H1 (cell line): Measurements from ENCODE around the gene CD46. TPM values are rescaled to one million over a fixed set of nuclear protein-coding genes. Genes with fewer than 3 reads are reported as not detected.
A peak's percentile ranks its signal among the peaks of the same experiment; 100 is the strongest.
"Not testable (repeated sequence)": the region's sequence is repeated elsewhere in the genome, so short reads cannot be mapped to it uniquely, and the experiment has no call there.

ENCODE experiments used
- CTCF ChIA-PET: fragments of 300-600 bp; sonication (Branson Sonifier 250); formaldehyde crosslinking; loops from one replicate; lab custom pipeline; 2021; ENCODE audit not compliant: partially characterized antibody; lab: Charles Lee
- POLR2A ChIA-PET: fragments of 300-600 bp; sonication (Branson Sonifier 250); formaldehyde crosslinking; loops from one replicate; lab custom pipeline; 2021; ENCODE audit warnings: inconsistent platforms; ENCODE audit not compliant: partially characterized antibody; lab: Charles Lee
- DNase-seq, 2 experiments: peaks; one replicate each; pipeline versions ENCODE4 v3.0.0 to v3.0.0-alpha.2; 2010 to 2022; ENCODE audit warnings: low spot score in 2 of 2, low read depth in 1 of 2, mixed read lengths in 1 of 2
- FAIRE-seq: peaks from 2 replicates; lab custom pipeline; 2011; peaks lifted over from hg19 to GRCh38; lab: Jason Lieb, UNC
- H2AFZ ChIP-seq: 2 replicates; pipeline ENCODE4 v1.8.1; 2012; ENCODE audit warnings: low read length, inconsistent platforms
- H2AK5ac ChIP-seq: 2 replicates; pipeline ENCODE4 v1.6.1; 2013; ENCODE audit warnings: low read depth, low read length
- H2BK120ac ChIP-seq: replicated peaks from 2 replicates; pipeline ENCODE3; 2013; ENCODE audit warnings: low read depth, low read length, inconsistent platforms
- H2BK12ac ChIP-seq: 2 replicates; pipeline ENCODE4 v1.6.1; 2013; ENCODE audit warnings: low read depth, low read length
- H2BK15ac ChIP-seq: 2 replicates; pipeline ENCODE4 v1.6.1; 2013; ENCODE audit warnings: low read length
- H2BK20ac ChIP-seq: 2 replicates; pipeline ENCODE4 v1.6.1; 2013; ENCODE audit warnings: low read length
- H2BK5ac ChIP-seq: 2 replicates; pipeline ENCODE4 v1.6.1; 2013; ENCODE audit warnings: low read depth, low read length
- H3K14ac ChIP-seq: 2 replicates; pipeline ENCODE4 v1.6.1; 2013; ENCODE audit warnings: inconsistent platforms; ENCODE audit not compliant: insufficient read length
- H3K18ac ChIP-seq: 2 replicates; pipeline ENCODE4 v1.6.1; 2013; ENCODE audit warnings: low read length; ENCODE audit errors: extremely low read depth
- H3K23ac ChIP-seq: 2 replicates; pipeline ENCODE4 v1.6.1; 2013; ENCODE audit warnings: inconsistent platforms; ENCODE audit not compliant: insufficient read length
- H3K23me2 ChIP-seq: 2 replicates; pipeline ENCODE4 v1.6.1; 2013; ENCODE audit warnings: low read depth, low read length
- H3K27ac ChIP-seq: 2 replicates; pipeline ENCODE4 v1.6.1; 2011; ENCODE audit warnings: low read depth, low read length, inconsistent platforms
- H3K27me3 ChIP-seq, 4 experiments: replicated peaks in 1 of 4; 1 replicate in 1 of 4; 2 replicates in 3 of 4; pipeline versions ENCODE4 v1.6.1 to v1.8.1; 2011 to 2013; ENCODE audit warnings: low read length in 3 of 4, mild to moderate bottlenecking in 3 of 4, inconsistent platforms in 2 of 4, mixed read lengths in 2 of 4, moderate library complexity in 1 of 4; ENCODE audit not compliant: control insufficient read depth in 3 of 4, insufficient read depth in 3 of 4; ENCODE audit errors: extremely low read depth in 1 of 4
- H3K36me3 ChIP-seq, 4 experiments: 2 replicates each; pipeline versions ENCODE4 v1.6.1 to v1.8.1; 2011 to 2013; ENCODE audit warnings: mild to moderate bottlenecking in 4 of 4, low read length in 3 of 4, moderate library complexity in 2 of 4, control low read depth in 1 of 4, inconsistent platforms in 1 of 4; ENCODE audit not compliant: insufficient read depth in 4 of 4, control insufficient read depth in 2 of 4
- H3K4ac ChIP-seq: replicated peaks from 2 replicates; pipeline ENCODE3; 2013; ENCODE audit warnings: low read length, low read depth, mixed read lengths, inconsistent platforms; ENCODE audit not compliant: insufficient read length
- H3K4me1 ChIP-seq, 4 experiments: replicated peaks in 1 of 4; 1 replicate in 1 of 4; 2 replicates in 3 of 4; pipeline versions ENCODE4 v1.6.1 to v1.8.1; 2011 to 2013; ENCODE audit warnings: low read length in 3 of 4, inconsistent platforms in 2 of 4, mixed read lengths in 1 of 4; ENCODE audit not compliant: insufficient read depth in 4 of 4, control insufficient read depth in 3 of 4
- H3K4me2 ChIP-seq, 2 experiments: 2 replicates each; pipeline versions ENCODE4 v1.6.1 to v1.8.1; 2011 to 2013; ENCODE audit warnings: low read depth in 2 of 2, low read length in 2 of 2, control low read depth in 1 of 2, inconsistent platforms in 1 of 2, mild to moderate bottlenecking in 1 of 2; ENCODE audit not compliant: insufficient read depth in 1 of 2
- H3K4me3 ChIP-seq, 4 experiments: fragments of 200-600, 300-600 bp in 1 of 4; sonication (generic), shearing (Covaris generic), sonication (Bioruptor Twin) in 1 of 4; 2 replicates each; pipeline versions ENCODE4 v1.5.1 to v1.8.1; 2011 to 2016; ENCODE audit warnings: low read length in 4 of 4, low read depth in 3 of 4, control low read depth in 2 of 4, inconsistent platforms in 2 of 4, mild to moderate bottlenecking in 2 of 4, mixed read lengths in 1 of 4, moderate library complexity in 1 of 4; ENCODE audit not compliant: insufficient read depth in 2 of 4; ENCODE audit errors: extremely low read depth in 1 of 4
- H3K56ac ChIP-seq: replicated peaks from 2 replicates; pipeline ENCODE3; 2013; ENCODE audit warnings: low read depth, mild to moderate bottlenecking, mixed read lengths, low read length, inconsistent platforms; ENCODE audit not compliant: insufficient read length
- H3K79me1 ChIP-seq: 2 replicates; pipeline ENCODE4 v1.6.1; 2013; ENCODE audit warnings: low read depth, low read length, control low read depth
- H3K79me2 ChIP-seq, 2 experiments: 2 replicates each; pipeline versions ENCODE4 v1.6.1 to v1.8.1; 2012 to 2013; ENCODE audit warnings: low read length in 2 of 2, mild to moderate bottlenecking in 2 of 2, inconsistent platforms in 1 of 2; ENCODE audit not compliant: insufficient read depth in 2 of 2, control insufficient read depth in 1 of 2
- H3K9ac ChIP-seq, 4 experiments: replicated peaks in 1 of 4; 1 replicate in 1 of 4; 2 replicates in 3 of 4; pipeline versions ENCODE4 v1.6.1 to v1.8.1; 2011 to 2013; ENCODE audit warnings: low read depth in 3 of 4, low read length in 3 of 4, control low read depth in 2 of 4, mild to moderate bottlenecking in 2 of 4, moderate library complexity in 2 of 4, inconsistent platforms in 1 of 4; ENCODE audit errors: extremely low read depth in 1 of 4
- H3K9me3 ChIP-seq, 2 experiments: 2 replicates each; pipeline versions ENCODE4 v1.6.1 to v1.8.1; 2012 to 2013; ENCODE audit warnings: mild to moderate bottlenecking in 2 of 2, moderate library complexity in 2 of 2, control low read depth in 1 of 2, inconsistent platforms in 1 of 2, low read depth in 1 of 2, low read length in 1 of 2, mixed read lengths in 1 of 2; ENCODE audit not compliant: insufficient read depth in 2 of 2
- H4K20me1 ChIP-seq, 2 experiments: replicated peaks in 1 of 2; 2 replicates each; pipeline versions ENCODE3 to v1.8.1; 2011 to 2013; ENCODE audit warnings: inconsistent platforms in 2 of 2, low read length in 2 of 2, mild to moderate bottlenecking in 1 of 2; ENCODE audit not compliant: insufficient read depth in 2 of 2, control insufficient read depth in 1 of 2
- H4K5ac ChIP-seq: 2 replicates; pipeline ENCODE4 v1.6.1; 2013; ENCODE audit warnings: low read length, low read depth, mixed read lengths, inconsistent platforms; ENCODE audit not compliant: insufficient read length
- H4K8ac ChIP-seq: 2 replicates; pipeline ENCODE4 v1.8.0; 2013; ENCODE audit warnings: mild to moderate bottlenecking, moderate library complexity, low read length, inconsistent platforms; ENCODE audit not compliant: insufficient read depth; ENCODE audit errors: extremely low read depth
- H4K91ac ChIP-seq: replicated peaks from 2 replicates; pipeline ENCODE3; 2013; ENCODE audit warnings: low read length, mixed read lengths, inconsistent platforms; ENCODE audit not compliant: insufficient read length
- WGBS, 2 experiments: shearing (Covaris generic) in 1 of 2; methylation state at CpG; one replicate each; pipeline versions ENCODE4 v1.1.6 to v1.1.7; 2013 to 2015; ENCODE audit warnings: low lambda C conversion rate in 2 of 2, mixed read lengths in 2 of 2, inconsistent platforms in 1 of 2, low coverage in 1 of 2, missing lambda C conversion rate in 1 of 2; ENCODE audit not compliant: insufficient replicate concordance in 2 of 2, insufficient coverage in 1 of 2, insufficient read length in 1 of 2; ENCODE audit errors: extremely low coverage in 1 of 2, missing lambda C conversion rate in 1 of 2; 5-methylcytosine and 5-hydroxymethylcytosine counted together
- polyA plus RNA-seq, 7 experiments: library from polyadenylated mRNA; depleted of rRNA in 3 of 7; stranded (reverse) in 5 of 7; unstranded in 2 of 7; fragments of >200 nt in 5 of 7; fragments of 200-250 nt in 2 of 7; gene quantifications; 1 replicate in 5 of 7; 2 replicates in 1 of 7; 4 replicates in 1 of 7; pipeline versions ENCODE4 v1.2.1 to v1.2.3, GENCODE V29; 2011 to 2013; ENCODE audit warnings: missing spikeins in 2 of 7, mixed read lengths in 2 of 7
- total RNA-seq: library from RNA; stranded (reverse); fragmentation: NEBNext Ultra II Directional; extraction: Animal tissue kit (Norgen Biotek cat#: 25700); gene quantifications from 2 replicates; pipeline ENCODE4 v1.2.1, GENCODE V29; 2021

Gene CD46
- total and polyA plus RNA-seq, 2 of the 8 experiments (the other 6 are each of a cell fraction or from before 2014, with no cell fraction given), result 60.9 to 113 TPM

GRCh38 chr1:207770514-207770913 is 18.7 kb downstream of the CD46 start:
- not testable (repeated sequence) for H3K4me1 ChIP-seq, H4K8ac ChIP-seq, H3K56ac ChIP-seq, H2AFZ ChIP-seq, H2BK12ac ChIP-seq, H3K27ac ChIP-seq, H3K4me2 ChIP-seq, H3K4me3 ChIP-seq, H2BK120ac ChIP-seq, H3K23ac ChIP-seq, FAIRE-seq, H4K91ac ChIP-seq, H3K9ac ChIP-seq, H2BK15ac ChIP-seq, H2BK5ac ChIP-seq, H3K9me3 ChIP-seq, H3K14ac ChIP-seq, H2BK20ac ChIP-seq, DNase-seq, H3K4ac ChIP-seq, H2AK5ac ChIP-seq, H3K23me2 ChIP-seq, H4K20me1 ChIP-seq, H4K5ac ChIP-seq, H3K27me3 ChIP-seq, H3K18ac ChIP-seq, H3K79me1 ChIP-seq
- H3K36me3 ChIP-seq, result peaks cover 3 to 47% (median 28%) of the 10 kb centered on the region in 4 experiments
- POLR2A ChIA-PET, result interaction anchor here (1.6 kb wide), 1 partner anchor 17 kb away, joined by 3 read pairs; no protein-coding TSS in a partner anchor
- CTCF ChIA-PET, result interaction anchor here (0.6 kb wide), 1 partner anchor 151 kb away, joined by 3 read pairs; no protein-coding TSS in a partner anchor
- peaks cover 0 to 54% of the 10 kb centered on the region in 2 experiments; a peak in 2 of 4 replicates for H3K79me2 ChIP-seq
- WGBS, 2 experiments, result 94% methylated on average over 3 of the region's 4 CpGs; no CpG with 5 or more reads in 1 of the 2 experiments

DNA sequence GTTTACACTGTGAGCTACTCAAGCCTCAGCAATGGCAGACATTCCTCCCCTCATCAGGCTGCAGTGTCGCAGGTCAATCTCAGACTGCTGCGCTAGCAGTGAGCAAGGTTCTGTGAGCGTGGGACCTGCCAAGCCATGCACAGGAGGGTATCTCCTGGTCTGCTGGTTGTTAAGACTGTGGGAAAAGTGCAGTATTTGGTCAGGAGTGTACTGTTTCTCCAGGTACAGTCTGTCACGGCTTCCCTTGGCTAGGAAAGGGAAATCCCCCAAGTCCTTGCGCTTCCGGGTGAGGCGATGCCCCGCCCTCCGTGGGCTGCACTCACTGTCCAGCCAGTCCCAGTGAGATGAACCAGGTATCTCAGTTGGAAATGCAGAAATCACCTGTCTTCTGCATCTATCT is 24.2 kb downstream of the CD46 start:
- not testable (repeated sequence) for H3K27ac ChIP-seq, H2BK12ac ChIP-seq, H3K4me1 ChIP-seq, H3K14ac ChIP-seq, H3K23ac ChIP-seq, H4K20me1 ChIP-seq, H2BK5ac ChIP-seq, H4K5ac ChIP-seq, H2BK15ac ChIP-seq, H3K79me1 ChIP-seq, H3K4me3 ChIP-seq, H2BK120ac ChIP-seq, H3K4me2 ChIP-seq, H2BK20ac ChIP-seq, H3K9me3 ChIP-seq, H3K23me2 ChIP-seq, H3K9ac ChIP-seq, H2AFZ ChIP-seq, H2AK5ac ChIP-seq, H3K56ac ChIP-seq, H4K91ac ChIP-seq, DNase-seq, H3K18ac ChIP-seq, FAIRE-seq, H3K4ac ChIP-seq, H3K27me3 ChIP-seq
- Histone ChIP-seq H3K79me2 (peaks cover 0 to 81% of the 10 kb centered on the region in 2 experiments; a peak in 3 of 4 replicates), H4K8ac (peak overlapping the region; percentile 51; the same call in 1 of the 2 replicates), H3K36me3 (peaks cover 3 to 26% (median 12%) of the 10 kb centered on the region in 4 experiments; a peak in 6 of 8 replicates)
- ChIA-PET POLR2A (interaction anchor here (1.5 to 2.1 kb wide), 3 partner anchors 13 to 24 kb away, joined by 3 to 4 read pairs (median 3); partner anchors contain the start of gene CD46), CTCF (interaction anchor here (1.6 to 4.0 kb wide), 2 partner anchors 13 to 21 kb away, joined by 3 to 19 read pairs; no protein-coding TSS in a partner anchor)
- 87% methylated on average over 9 of the region's 9 CpGs; no CpG with 5 or more reads in 1 of the 2 experiments for WGBS, 2 experiments
